NCI-H460 (cell line): ENCODE measurements around the gene ACTR1B. TPM values are rescaled to one million over a fixed set of nuclear protein-coding genes. Genes with fewer than 3 reads are reported as not detected.
"Not testable (repeated sequence)": the region's sequence is repeated elsewhere in the genome, so short reads cannot be mapped to it uniquely, and the experiment has no call there.

ENCODE experiments used
- DNase-seq: peaks from one replicate; pipeline ENCODE4 v3.0.0-alpha.2; 2016; ENCODE audit warnings: low read depth; ENCODE audit errors: extremely low read depth
- total RNA-seq: library from RNA; depleted of rRNA; stranded (reverse); fragments of >200 nt; shearing (Covaris generic); gene quantifications from 2 replicates; pipeline ENCODE4 v1.2.3, GENCODE V29; 2014

Gene ACTR1B
- total RNA-seq, 1 experiment from 2014 or later, result 29.4 TPM

GRCh38 chr2:97691166-97691565 lies 27.3 kb upstream of the ACTR1B start:
- no peak for DNase-seq

GRCh38 chr2:97688062-97688827 lies 24.4 kb upstream of the ACTR1B start:
- DNase-seq, result no peak

GRCh38 chr2:97687235-97687634 lies 23.4 kb upstream of the ACTR1B start:
- not testable (repeated sequence) for DNase-seq

GRCh38 chr2:97678298-97678697 lies 14.5 kb upstream of the ACTR1B start:
- DNase-seq, result no peak

GRCh38 chr2:97677480-97677879 lies 13.6 kb upstream of the ACTR1B start:
- no peak for DNase-seq

GRCh38 chr2:97676620-97677019 lies 12.8 kb upstream of the ACTR1B start:
- DNase-seq, result no peak

GRCh38 chr2:97675430-97676113 lies 11.7 kb upstream of the ACTR1B start:
- DNase-seq, result no peak

- no peak for DNase-seq
Observed at GRCh38 chr2:97673915-97674283, 10.1 kb upstream of the ACTR1B start.

- DNase-seq, result no peak
Observed at GRCh38 chr2:97673182-97673914, 9.5 kb upstream of the ACTR1B start.

GRCh38 chr2:97672606-97673140 lies 8.8 kb upstream of the ACTR1B start:
- not testable (repeated sequence) for DNase-seq

- no peak for DNase-seq
Observed at GRCh38 chr2:97671526-97671925, 7.7 kb upstream of the ACTR1B start.

GRCh38 chr2:97670471-97670870 lies 6.6 kb upstream of the ACTR1B start:
- DNase-seq, result no peak

- DNase-seq, result no peak
Observed at GRCh38 chr2:97669448-97669847, 5.6 kb upstream of the ACTR1B start, which contains the start of gene C2orf92. TSS of gene C2orf92 (plus strand) at chr2:97669713. CDS start at chr2:97669789, 76 bp downstream.

- DNase-seq, result no peak
Observed at GRCh38 chr2:97664636-97664970, 759 bp upstream of the ACTR1B start.

GRCh38 chr2:97663626-97663961 lies 250 bp downstream of the ACTR1B start:
- no peak for DNase-seq

- DNase-seq, result peak; percentile 33
Observed at GRCh38 chr2:97662895-97663625, 784 bp downstream of the ACTR1B start.

GRCh38 chr2:97662386-97662894 lies 1.4 kb downstream of the ACTR1B start:
- no peak for DNase-seq

- DNase-seq, result no peak
Observed at GRCh38 chr2:97661927-97662326, 1.9 kb downstream of the ACTR1B start.

GRCh38 chr2:97660775-97661389 lies 3.0 kb downstream of the ACTR1B start:
- no peak for DNase-seq
